Fibroblast of lung (primary cell): Measurements from ENCODE around the gene DUT.

ENCODE experiments used
- CTCF ChIP-seq, 2 donors: IDR thresholded peaks in 1 of 2; conservative IDR thresholded peaks in 1 of 2; 1 replicate in 1 of 2; 2 replicates in 1 of 2; pipeline ENCODE4 v1.5.1; 2011 to 2012; ENCODE audit warnings: low read length in 2 of 2, control low read depth in 1 of 2, inconsistent platforms in 1 of 2, low read depth in 1 of 2, mild to moderate bottlenecking in 1 of 2
- EZH2 ChIP-seq: IDR thresholded peaks from 2 replicates; pipeline ENCODE4 v1.5.1; 2012; ENCODE audit warnings: low read length, control low read depth, mild to moderate bottlenecking; ENCODE audit errors: missing control alignments

GRCh38 chr15:48367483-48367882 lies 36.3 kb downstream of the DUT start:
- TF ChIP-seq CTCF (conservative IDR thresholded peaks at IDR 0.05 in 1 of 2, IDR thresholded peaks at IDR 0.05 in 1 of 2; ENCODE audit: low read depth in 1 of 2, low read length in 2 of 2), result no peak
- no peak for TF ChIP-seq EZH2
